Stimulated activated CD8-positive, alpha-beta memory T cell treated with anti-CD3 and anti-CD28 coated beads, Interleukin-15, amount 100 ng/mL, for 1 hour (primary cell): Measurements from ENCODE around the gene SCAND1.
"Not testable (repeated sequence)": the region's sequence is repeated elsewhere in the genome, so short reads cannot be mapped to it uniquely, and the experiment has no call there.

ENCODE experiments used
- DNase-seq: peaks from one replicate; pipeline ENCODE4 v3.0.0-alpha.2; 2020; ENCODE audit warnings: low read depth

Gene SCAND1

GRCh38 chr20:35959291-35959690, 5.0 kb upstream of the SCAND1 start:
- not testable (repeated sequence) for DNase-seq

- DNase-seq: no peak
Measured at GRCh38 chr20:35956616-35957015, 2.3 kb upstream of the SCAND1 start.

GRCh38 chr20:35954907-35955251, 577 bp upstream of the SCAND1 start:
- DNase-seq: no peak

- DNase-seq: peak; percentile 29
Measured at GRCh38 chr20:35953387-35954199, 709 bp downstream of the SCAND1 start.

- no peak for DNase-seq
Measured at GRCh38 chr20:35952480-35953386, 1.6 kb downstream of the SCAND1 start.

- DNase-seq: not testable (repeated sequence)
Measured at GRCh38 chr20:35952080-35952479, 2.2 kb downstream of the SCAND1 start.

- no peak for DNase-seq
Measured at GRCh38 chr20:35950093-35950492, 4.2 kb downstream of the SCAND1 start.

- DNase-seq: no peak
Measured at GRCh38 chr20:35947907-35948306, 6.4 kb downstream of the SCAND1 start.

- DNase-seq: no peak
Measured at GRCh38 chr20:35947489-35947888, 6.8 kb downstream of the SCAND1 start.

- no peak for DNase-seq
Measured at GRCh38 chr20:35942243-35942642, 12.1 kb downstream of the SCAND1 start.

- DNase-seq: no peak
Measured at GRCh38 chr20:35941620-35942019, 12.7 kb downstream of the SCAND1 start.

GRCh38 chr20:35939264-35939663, 15.0 kb downstream of the SCAND1 start:
- no peak for DNase-seq

GRCh38 chr20:35934050-35934449, 20.3 kb downstream of the SCAND1 start:
- no peak for DNase-seq

GRCh38 chr20:35929301-35929700, 25.0 kb downstream of the SCAND1 start:
- no peak for DNase-seq

- no peak for DNase-seq
Measured at GRCh38 chr20:35920523-35920922, 33.8 kb downstream of the SCAND1 start.

- no peak for DNase-seq
Measured at GRCh38 chr20:35918021-35918420, 36.3 kb downstream of the SCAND1 start.

- DNase-seq: no peak
Measured at GRCh38 chr20:35917077-35917476, 37.2 kb downstream of the SCAND1 start.

- no peak for DNase-seq
Measured at GRCh38 chr20:35912881-35913280, 41.4 kb downstream of the SCAND1 start.

GRCh38 chr20:35910254-35910653, 44.0 kb downstream of the SCAND1 start:
- DNase-seq: no peak

- no peak for DNase-seq
Measured at GRCh38 chr20:35909796-35910195, 44.5 kb downstream of the SCAND1 start.

- no peak for DNase-seq
Measured at GRCh38 chr20:35909176-35909575, 45.1 kb downstream of the SCAND1 start.

GRCh38 chr20:35908007-35908406, 46.3 kb downstream of the SCAND1 start:
- DNase-seq: no peak

- DNase-seq: no peak
Measured at GRCh38 chr20:35907017-35907701, 47.1 kb downstream of the SCAND1 start.
